ENCODE data around the gene ZNF718.
"Not testable (repeated sequence)": the region's sequence is repeated elsewhere in the genome, so short reads cannot be mapped to it uniquely, and the experiment has no call there.

ZNF718 gene

GRCh38 chr4:147233-147632 lies 22.9 kb downstream of the ZNF718 start:
- DNase-seq (ENCODE audit: extremely low read depth in 1 of 2, low read depth in 1 of 2): no peak

- no peak for DNase-seq (ENCODE audit: extremely low read depth in 1 of 2, low read depth in 1 of 2)
Observed at GRCh38 chr4:161496-162284, 37.4 kb downstream of the ZNF718 start.

GRCh38 chr4:169640-170039 lies 45.3 kb downstream of the ZNF718 start:
- not testable (repeated sequence) for DNase-seq (ENCODE audit: extremely low read depth in 1 of 2, low read depth in 1 of 2)

DNA sequence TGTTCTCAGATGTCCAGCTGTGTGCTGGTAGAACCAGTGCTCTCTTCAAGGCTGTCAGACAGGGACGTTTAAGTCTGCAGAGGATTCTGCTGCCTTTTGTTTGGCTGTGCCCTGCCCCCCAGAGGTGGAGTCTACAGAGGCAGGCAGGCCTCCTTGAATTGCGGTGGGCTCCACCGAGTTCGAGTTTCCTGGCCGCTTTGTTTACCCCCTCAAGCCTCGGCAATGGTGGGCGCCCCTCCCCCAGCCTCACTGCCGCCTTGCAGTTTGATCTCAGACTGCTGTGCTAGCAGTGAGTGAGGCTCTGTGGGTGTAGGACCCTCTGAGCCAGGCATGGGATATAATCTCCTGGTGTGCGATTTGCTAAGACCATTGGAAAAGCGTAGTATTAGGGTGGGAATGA lies 47.0 kb downstream of the ZNF718 start:
- not testable (repeated sequence) for DNase-seq (ENCODE audit: extremely low read depth in 1 of 2, low read depth in 1 of 2)

DNA sequence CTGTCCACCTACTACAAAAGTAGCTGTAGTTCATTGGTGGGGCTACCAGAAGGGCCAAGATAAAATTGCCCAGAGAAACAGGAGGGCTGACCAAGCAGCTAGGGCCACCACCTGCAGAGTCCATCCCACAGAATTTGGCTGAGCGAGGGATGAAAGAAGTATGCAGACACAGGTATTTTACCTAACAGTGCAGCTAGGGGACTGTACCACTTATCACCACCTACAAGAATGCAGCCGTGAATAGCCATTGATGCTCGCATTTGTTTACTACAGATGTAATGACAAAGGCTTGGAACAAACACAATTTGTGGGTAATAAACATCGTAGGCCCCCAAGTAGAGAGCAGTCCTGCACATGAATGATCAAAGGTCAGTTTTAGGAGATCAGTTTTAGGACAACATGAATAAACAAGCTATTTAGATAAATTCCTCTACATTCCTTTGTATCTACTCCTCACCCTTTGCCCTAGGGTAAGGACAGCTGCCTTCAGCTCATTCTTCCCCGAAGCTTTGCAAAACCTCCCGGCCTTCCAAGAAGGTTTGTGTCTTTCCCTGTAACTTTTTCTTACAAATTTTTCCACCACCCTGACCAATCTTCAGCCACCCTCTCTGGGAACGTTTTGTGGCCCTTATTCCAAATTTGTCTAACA lies 49.5 kb downstream of the ZNF718 start:
- DNase-seq (ENCODE audit: extremely low read depth in 1 of 2, low read depth in 1 of 2): no peak

DNA sequence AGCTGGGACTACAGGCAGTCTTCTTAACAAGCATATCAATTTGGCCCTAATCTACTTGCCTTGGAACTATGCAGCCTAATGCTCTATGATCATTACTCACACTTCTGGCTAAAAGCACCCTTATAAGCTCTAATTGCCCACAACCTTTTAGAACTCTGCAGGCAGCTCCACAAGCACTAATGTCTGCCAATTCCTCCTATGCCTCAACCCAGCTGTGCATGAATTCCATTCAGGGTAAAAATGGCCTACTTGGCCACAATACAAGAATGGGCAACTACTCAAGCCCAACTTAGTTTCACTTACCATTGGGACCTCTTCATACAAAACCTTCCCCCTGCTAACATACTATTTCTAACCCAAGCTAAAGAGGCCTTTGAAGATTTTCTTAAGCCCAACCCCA lies 51.7 kb downstream of the ZNF718 start:
- no peak for DNase-seq (ENCODE audit: extremely low read depth in 1 of 2, low read depth in 1 of 2)

DNA sequence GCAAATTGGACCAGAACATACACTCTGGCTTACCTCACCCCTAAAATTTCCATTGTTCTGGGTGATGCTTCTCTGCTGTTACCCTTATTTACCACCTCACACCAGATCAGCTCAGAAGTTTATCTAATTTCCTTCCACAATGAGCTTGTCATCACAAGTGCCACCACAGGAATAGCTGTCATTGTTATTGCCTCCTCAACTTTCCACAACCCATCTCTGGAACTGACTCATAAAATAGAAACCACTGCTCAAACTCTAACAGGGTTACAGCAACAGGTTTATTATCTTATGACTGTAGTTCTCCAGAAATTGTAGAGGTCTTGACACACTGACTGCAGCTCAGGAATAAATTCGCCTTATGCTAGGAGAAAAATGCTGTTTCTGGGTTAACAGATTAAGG lies 52.7 kb downstream of the ZNF718 start:
- DNase-seq (ENCODE audit: extremely low read depth in 1 of 2, low read depth in 1 of 2): no peak

DNA sequence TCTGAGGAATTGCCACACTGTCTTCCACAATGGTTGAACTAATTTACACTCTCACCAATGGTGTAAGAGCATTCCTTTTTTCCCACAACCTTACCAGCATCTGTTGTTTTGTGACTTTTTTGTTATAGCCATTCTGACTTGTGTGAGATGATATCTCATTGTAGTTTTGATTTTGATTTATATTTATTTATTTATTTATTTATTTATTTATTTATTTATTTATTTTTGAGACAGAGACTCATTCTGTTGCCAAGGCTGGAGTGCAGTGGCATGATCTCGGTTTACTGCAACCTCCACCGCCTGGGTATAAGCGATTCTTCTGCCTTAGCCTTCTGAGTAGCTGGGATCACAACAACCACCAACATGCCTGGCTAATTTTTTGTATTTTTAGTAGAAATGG lies 57.9 kb downstream of the ZNF718 start:
- DNase-seq (ENCODE audit: extremely low read depth in 1 of 2, low read depth in 1 of 2): not testable (repeated sequence)

GRCh38 chr4:188091-188490 lies 63.8 kb downstream of the ZNF718 start:
- DNase-seq (ENCODE audit: extremely low read depth in 1 of 2, low read depth in 1 of 2): no peak

- not testable (repeated sequence) for DNase-seq (ENCODE audit: extremely low read depth in 1 of 2, low read depth in 1 of 2)
Observed at GRCh38 chr4:195159-195558, 70.9 kb downstream of the ZNF718 start.

GRCh38 chr4:200936-201335 lies 76.6 kb downstream of the ZNF718 start:
- no peak for DNase-seq (ENCODE audit: extremely low read depth in 1 of 2, low read depth in 1 of 2)

- not testable (repeated sequence) for DNase-seq (ENCODE audit: extremely low read depth in 1 of 2, low read depth in 1 of 2)
Observed at GRCh38 chr4:202822-203221, 78.5 kb downstream of the ZNF718 start.

- DNase-seq (ENCODE audit: extremely low read depth in 1 of 2, low read depth in 1 of 2): no peak
Observed at GRCh38 chr4:205097-205756, 80.9 kb downstream of the ZNF718 start.

GRCh38 chr4:206054-206453 lies 81.8 kb downstream of the ZNF718 start:
- DNase-seq (ENCODE audit: extremely low read depth in 1 of 2, low read depth in 1 of 2): no peak

DNA sequence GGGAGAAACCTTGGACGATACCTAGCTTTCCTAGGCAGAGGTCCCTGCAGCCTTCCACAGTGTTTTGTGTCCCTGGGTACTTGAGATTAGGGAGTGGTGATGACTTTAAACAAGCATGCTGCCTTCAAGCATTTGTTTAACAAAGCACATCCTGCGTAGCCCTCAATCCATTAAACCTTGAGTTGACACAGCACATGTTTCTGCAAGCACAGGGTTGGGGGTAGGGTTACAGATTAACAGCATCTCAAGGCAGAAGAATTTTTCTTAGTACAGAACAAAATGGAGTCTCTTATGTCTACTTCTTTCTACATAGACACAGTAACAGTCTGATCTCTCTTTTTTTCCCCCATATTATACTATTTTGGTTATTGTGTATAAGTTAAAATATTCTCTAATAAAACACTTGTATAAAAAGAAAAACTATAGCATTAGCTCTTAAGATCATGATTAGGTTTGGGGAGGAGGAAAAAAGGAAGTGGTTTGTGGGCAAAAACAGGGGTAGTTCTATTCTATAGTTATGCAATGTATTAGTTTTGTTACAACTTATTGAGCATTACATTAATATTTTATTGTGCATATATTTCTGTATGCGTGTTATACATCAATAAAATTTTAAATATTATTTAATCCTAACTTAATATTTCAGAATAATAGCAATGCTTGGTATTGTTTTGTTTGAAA lies 84.3 kb downstream of the ZNF718 start:
- not testable (repeated sequence) for DNase-seq (ENCODE audit: extremely low read depth in 1 of 2, low read depth in 1 of 2)

- DNase-seq (ENCODE audit: extremely low read depth in 1 of 2, low read depth in 1 of 2): no peak
Observed at GRCh38 chr4:211033-211511, 86.8 kb downstream of the ZNF718 start.

DNA sequence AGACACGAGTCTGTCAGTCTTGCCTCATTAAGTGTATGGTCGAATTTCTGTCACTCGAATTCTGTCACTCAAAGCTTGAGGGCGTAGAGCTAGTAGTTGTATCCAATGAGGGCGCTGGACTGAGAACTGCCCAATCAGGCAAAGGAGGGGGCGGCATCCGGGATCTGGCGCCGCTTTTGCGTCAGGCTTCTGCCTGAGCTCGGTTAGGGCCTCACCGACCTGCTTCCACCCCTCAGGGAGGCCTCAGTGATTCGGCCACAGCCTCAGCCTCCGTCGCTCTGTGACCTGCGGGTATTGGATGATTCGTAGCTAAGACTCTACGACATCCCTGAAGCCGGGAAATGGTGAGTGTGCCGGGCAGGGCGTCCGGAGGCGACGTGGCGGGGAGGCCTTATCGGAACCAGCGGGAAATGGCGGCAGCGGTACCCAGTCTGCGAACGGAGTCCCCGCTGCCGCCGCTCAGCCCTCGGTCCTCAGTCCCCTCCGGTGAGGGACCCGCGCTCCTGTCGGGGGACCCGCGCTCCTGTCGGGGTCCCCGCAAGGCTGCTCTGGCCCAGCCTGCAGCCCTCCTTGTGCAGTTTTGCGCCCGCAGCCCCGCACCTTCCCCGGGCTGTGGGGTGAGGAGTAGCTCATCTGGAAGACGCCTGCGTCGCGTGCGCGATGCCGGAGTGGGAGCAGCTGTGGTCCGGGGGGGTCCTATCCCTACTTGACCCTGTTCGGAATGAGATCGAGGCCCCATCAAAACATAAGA lies 88.3 kb downstream of the ZNF718 start:
- no peak for DNase-seq (ENCODE audit: extremely low read depth in 1 of 2, low read depth in 1 of 2)

DNA sequence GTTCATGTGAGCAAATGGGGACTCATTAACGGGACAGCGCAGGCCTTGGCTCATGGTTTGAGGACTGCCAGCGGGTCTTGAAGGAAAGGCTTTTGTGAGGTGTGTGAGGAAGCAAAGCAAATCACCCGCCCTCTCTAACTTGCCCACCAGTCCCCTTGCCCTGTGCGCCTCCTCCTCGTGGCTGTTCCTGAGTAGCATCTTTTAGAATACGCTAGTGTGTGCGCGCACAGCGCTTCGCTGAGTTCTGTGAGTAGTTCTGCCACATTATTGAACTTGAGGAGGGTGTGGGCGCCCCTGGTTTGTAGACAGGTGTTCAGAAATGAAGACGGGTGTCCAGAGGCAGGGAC lies 88.9 kb downstream of the ZNF718 start:
- not testable (repeated sequence) for DNase-seq (ENCODE audit: extremely low read depth in 1 of 2, low read depth in 1 of 2)
